ENCODE results near the gene MED26.
A peak's percentile ranks its signal among the peaks of the same experiment; 100 is the strongest.
"Not testable (repeated sequence)": the region's sequence is repeated elsewhere in the genome, so short reads cannot be mapped to it uniquely, and the experiment has no call there.

MED26 gene

DNA sequence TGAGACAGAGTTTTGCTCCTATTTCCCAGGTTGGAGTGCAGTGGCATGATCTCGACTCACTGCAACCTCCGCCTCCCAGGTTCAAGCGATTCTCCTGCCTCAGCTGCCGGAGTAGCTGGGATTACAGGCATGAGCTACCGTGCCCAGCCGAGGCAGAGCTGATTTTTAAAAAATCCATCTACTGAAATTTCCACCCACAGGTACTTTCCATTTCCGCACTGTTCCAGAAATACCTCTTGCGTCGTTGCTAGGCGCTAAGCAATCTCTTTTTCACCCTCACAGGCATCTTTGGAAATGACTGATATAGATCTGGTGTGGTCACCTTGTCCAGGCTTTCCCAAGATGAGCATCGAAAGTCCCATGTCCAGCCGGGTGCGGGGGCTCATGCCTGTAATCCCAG, 42.3 kb upstream of the MED26 start:
- no peak for DNase-seq
- in situ Hi-C loops (cut with HindIII; ENCODE audit: low pct_ligation_motif_present, low sequenced_read_pairs): no loop called here

DNA sequence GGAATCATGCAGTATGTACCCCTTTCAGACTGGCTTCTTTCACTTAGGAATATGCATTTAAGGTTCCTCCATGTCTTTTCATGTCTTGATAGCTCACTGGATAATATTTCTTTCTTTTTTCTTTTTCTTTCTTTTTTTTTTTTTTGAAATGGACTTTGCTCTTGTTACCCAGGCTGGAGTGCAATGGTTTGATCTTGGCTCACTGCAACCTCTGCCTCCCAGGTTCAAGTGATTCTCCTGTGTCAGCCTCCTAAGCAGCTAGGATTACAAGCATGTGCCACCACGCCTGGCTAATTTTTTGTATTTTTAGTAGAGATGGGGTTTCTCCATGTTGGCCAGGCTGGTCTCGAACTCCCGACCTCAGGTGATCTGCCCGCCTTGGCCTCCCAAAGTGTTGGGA, 40.7 kb upstream of the MED26 start:
- H3K36me3 ChIP-seq (replicated peaks); H3K27ac ChIP-seq; H3K4me3 ChIP-seq (ENCODE audit: low read depth, low read length); DNase-seq; in situ Hi-C loops (cut with HindIII; ENCODE audit: low pct_ligation_motif_present, low sequenced_read_pairs); H3K27me3 ChIP-seq (replicated peaks): not testable (repeated sequence)

More for the DNA sequence above, 42.3 kb upstream of the MED26 start:
- no peaks in the 10 kb centered on the region for H3K27me3 ChIP-seq (replicated peaks)
- no peak overlapping the region for H3K4me3 ChIP-seq (ENCODE audit: low read depth, low read length)
- no peak overlapping the region for H3K27ac ChIP-seq
- H3K36me3 ChIP-seq (replicated peaks): no peaks in the 10 kb centered on the region
- TF ChIP-seq, protein P1, sequence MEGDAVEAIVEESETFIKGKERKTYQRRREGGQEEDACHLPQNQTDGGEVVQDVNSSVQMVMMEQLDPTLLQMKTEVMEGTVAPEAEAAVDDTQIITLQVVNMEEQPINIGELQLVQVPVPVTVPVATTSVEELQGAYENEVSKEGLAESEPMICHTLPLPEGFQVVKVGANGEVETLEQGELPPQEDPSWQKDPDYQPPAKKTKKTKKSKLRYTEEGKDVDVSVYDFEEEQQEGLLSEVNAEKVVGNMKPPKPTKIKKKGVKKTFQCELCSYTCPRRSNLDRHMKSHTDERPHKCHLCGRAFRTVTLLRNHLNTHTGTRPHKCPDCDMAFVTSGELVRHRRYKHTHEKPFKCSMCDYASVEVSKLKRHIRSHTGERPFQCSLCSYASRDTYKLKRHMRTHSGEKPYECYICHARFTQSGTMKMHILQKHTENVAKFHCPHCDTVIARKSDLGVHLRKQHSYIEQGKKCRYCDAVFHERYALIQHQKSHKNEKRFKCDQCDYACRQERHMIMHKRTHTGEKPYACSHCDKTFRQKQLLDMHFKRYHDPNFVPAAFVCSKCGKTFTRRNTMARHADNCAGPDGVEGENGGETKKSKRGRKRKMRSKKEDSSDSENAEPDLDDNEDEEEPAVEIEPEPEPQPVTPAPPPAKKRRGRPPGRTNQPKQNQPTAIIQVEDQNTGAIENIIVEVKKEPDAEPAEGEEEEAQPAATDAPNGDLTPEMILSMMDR (IDR thresholded peaks at IDR 0.05; ENCODE audit: low read depth, low read length, missing control alignments): no peak

DNA sequence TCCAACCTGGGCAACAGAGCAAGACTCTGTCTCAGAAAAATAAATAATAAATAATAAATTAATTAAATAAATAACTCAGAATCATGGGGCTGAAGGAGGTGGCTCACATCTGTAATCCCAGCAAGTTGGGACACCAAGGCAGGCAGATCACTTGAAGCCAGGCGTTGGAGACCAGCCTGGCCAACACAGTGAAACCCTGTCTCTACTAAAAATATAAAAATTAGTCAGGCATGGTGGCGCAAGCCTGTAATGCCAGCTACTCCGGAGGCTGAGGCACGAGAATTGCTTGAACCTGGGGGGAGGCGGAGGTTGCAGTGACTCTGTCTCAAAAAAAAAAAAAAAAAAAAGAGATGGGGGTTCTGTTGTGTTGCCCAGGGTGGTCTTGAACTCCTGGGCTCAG, 40.2 kb upstream of the MED26 start:
- no peaks in the 10 kb centered on the region for H3K36me3 ChIP-seq (replicated peaks)
- H3K27me3 ChIP-seq (replicated peaks): no peaks in the 10 kb centered on the region
- no peak overlapping the region for H3K27ac ChIP-seq
- H3K4me3 ChIP-seq (ENCODE audit: low read depth, low read length): no peak overlapping the region
- DNase-seq: no peak
- TF ChIP-seq, protein P1 (IDR thresholded peaks at IDR 0.05; ENCODE audit: low read depth, low read length, missing control alignments): no peak
- in situ Hi-C loops (cut with HindIII; ENCODE audit: low pct_ligation_motif_present, low sequenced_read_pairs): no loop called here

DNA sequence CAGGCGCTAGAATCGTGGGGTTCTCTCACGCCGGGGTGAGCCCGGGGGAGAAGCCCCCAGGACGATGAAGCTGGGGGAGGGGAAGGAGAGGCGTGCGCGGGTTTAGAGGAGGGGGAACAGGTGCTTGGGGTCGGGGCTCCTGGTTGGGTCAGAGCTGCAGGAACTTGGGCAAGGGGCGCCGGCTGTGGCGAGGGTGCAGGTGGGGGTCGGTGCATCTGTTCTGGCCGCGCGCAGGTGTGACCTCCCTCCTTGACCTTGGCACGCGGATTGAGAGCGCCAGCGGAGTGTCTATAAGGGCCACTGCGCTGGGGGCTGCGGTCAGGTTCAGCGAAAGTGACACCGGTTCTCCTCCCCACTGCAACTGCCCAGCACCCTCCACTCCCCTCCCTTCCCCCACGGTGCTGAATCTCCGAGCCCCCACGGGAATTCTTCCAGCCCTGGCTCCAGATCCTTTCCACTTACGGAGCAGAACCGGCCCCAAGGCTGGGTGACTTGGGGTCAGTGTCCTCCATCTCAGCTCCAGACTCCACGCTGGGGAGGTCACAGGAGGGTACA, 33.6 kb upstream of the MED26 start:
- no peaks in the 10 kb centered on the region for H3K27me3 ChIP-seq (replicated peaks)
- in situ Hi-C loops (cut with HindIII; ENCODE audit: low pct_ligation_motif_present, low sequenced_read_pairs): no loop called here
- DNase-seq: no peak
- H3K4me3 ChIP-seq (ENCODE audit: low read depth, low read length): peak overlapping the region; percentile 97
- H3K36me3 ChIP-seq (replicated peaks): peaks cover 8% of the 10 kb centered on the region
- TF ChIP-seq, protein P1 (IDR thresholded peaks at IDR 0.05; ENCODE audit: low read depth, low read length, missing control alignments): no peak
- H3K27ac ChIP-seq: no peak overlapping the region

DNA sequence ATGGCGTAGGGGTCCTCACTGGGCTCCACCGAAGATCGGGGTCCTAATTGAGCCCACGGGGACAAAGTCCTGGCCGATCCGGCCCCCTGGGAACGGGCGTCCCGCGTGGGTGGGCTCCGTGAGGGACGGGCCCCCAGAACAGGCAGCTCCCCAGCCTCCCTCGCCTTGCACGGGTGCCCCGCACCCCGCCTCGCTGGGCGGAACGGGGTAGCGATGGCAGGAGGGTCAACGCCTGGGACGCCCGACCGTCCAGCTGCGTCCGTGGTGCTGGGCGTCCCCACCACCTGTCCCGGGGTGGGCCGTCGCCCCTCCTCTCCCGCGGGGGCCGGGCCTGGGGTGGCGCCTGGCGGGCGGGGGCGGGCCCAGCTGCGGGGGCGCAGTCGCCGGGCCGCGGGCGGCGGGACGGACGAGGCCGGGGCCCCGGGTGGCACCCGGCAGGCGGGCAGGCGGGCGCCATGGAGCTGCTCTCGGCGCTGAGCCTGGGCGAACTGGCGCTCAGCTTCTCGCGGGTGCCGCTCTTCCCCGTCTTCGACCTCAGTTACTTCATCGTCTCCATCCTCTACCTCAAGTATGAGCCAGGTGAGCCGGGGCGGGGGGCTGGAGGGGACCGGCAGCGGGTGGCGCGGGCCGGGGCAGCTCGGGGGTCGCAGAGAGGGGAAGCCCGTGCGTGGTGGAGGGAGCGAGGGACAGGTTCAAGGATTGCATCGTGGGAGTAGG, 32.9 kb upstream of the MED26 start, which contains the start of gene TMEM38A:
Gene TMEM38A, plus strand, starts transcription at position 377 of the 717 bp plus-strand sequence. Its CDS starts 79 bp downstream, at position 456.
- DNase-seq: no peak
- Histone ChIP-seq H3K4me3 (ENCODE audit: low read depth, low read length) (peak within 1 kb of the TSS; percentile 97), H3K36me3 (replicated peaks) (peaks cover 13% of the 10 kb centered on the region), H3K27me3 (replicated peaks) (no peaks in the 10 kb centered on the region), H3K27ac (peak within 1 kb of the TSS; percentile 83)
- TF ChIP-seq, protein P1 (IDR thresholded peaks at IDR 0.05; ENCODE audit: low read depth, low read length, missing control alignments): no peak
- in situ Hi-C loops (cut with HindIII; ENCODE audit: low pct_ligation_motif_present, low sequenced_read_pairs): no loop called here

DNA sequence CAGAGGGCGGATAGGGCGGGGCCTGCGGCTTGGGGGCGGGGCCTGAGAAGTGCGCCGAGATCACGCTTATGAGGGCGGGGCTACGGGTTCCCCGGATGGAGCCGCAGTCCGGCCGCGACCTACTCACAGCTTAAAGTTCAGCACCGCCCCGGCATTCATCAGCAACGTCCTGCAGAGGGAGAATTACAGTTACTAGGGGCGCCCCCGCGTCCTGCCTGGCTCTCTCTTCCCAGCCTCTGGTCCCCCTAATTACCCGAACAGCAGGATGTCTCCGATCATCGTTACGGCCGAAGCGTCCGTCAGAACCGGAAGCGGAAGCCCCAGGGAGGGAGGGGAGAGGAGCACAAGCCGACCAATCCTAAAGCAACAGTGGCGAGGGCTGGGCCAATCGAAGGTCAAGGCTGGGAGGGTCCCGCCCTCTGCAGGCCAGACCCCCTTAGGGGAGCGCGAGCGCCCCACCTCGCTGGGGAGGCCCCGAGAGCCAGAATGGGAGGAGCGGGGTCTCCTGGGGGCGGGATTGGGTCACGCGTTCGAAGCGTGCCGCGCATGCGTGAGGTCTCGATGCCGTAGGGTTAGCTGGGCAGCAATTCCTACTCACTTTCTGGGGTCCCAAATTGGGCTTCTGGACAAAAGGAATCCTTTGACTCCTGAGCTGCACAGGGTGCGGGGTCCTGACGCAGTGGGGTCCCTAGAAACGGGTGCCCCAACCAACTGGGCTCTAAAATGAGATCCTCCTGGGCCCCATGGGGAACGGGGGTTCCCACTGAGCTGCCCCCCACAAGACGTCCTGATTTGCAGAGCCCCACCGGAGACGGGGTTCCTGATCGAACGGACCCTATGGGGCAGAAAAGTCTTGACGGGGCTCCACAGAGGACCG, 32.1 kb upstream of the MED26 start, which contains the start of gene SMIM7:
Gene SMIM7, minus strand, starts transcription at position 313 of the 877 bp plus-strand sequence. Its CDS starts 34 bp downstream, at position 279.
- TF ChIP-seq, protein P1 (IDR thresholded peaks at IDR 0.05; ENCODE audit: low read depth, low read length, missing control alignments): peak; percentile 20
- peak within 1 kb of the TSS; percentile 83 for H3K27ac ChIP-seq
- in situ Hi-C loops (cut with HindIII; ENCODE audit: low pct_ligation_motif_present, low sequenced_read_pairs): no loop called here

More for the DNA sequence above, 32.1 kb upstream of the MED26 start, which contains the start of gene SMIM7:
- DNase-seq: peak; percentile 97
- Histone ChIP-seq H3K27me3 (replicated peaks) (no peaks in the 10 kb centered on the region), H3K4me3 (ENCODE audit: low read depth, low read length) (peak within 1 kb of the TSS; percentile 97), H3K36me3 (replicated peaks) (peaks cover 20% of the 10 kb centered on the region)

Data from brain microvascular endothelial cell (primary cell).